Neural progenitor cell (in vitro differentiated cells): ENCODE data around the gene GSTA1.

Source experiments
- EZH2 ChIP-seq: fragments of 200-600 bp; sonication (generic); IDR thresholded peaks from 2 replicates; pipeline ENCODE4 v1.6.1; 2017; ENCODE audit warnings: antibody characterized with exemption, mild to moderate bottlenecking, moderate library complexity
- EZH2phosphoT487 ChIP-seq: fragments of 200-600 bp; sonication (generic); IDR thresholded peaks from 2 replicates; pipeline ENCODE4 v1.6.1; 2017; ENCODE audit warnings: antibody characterized with exemption
- TF ChIP-seq, protein P1 (sequence below): fragments of 200-600 bp; sonication (generic); IDR thresholded peaks from 2 replicates; pipeline ENCODE4 v1.5.1; 2017; ENCODE audit warnings: antibody characterized with exemption, mild to moderate bottlenecking

DNA sequence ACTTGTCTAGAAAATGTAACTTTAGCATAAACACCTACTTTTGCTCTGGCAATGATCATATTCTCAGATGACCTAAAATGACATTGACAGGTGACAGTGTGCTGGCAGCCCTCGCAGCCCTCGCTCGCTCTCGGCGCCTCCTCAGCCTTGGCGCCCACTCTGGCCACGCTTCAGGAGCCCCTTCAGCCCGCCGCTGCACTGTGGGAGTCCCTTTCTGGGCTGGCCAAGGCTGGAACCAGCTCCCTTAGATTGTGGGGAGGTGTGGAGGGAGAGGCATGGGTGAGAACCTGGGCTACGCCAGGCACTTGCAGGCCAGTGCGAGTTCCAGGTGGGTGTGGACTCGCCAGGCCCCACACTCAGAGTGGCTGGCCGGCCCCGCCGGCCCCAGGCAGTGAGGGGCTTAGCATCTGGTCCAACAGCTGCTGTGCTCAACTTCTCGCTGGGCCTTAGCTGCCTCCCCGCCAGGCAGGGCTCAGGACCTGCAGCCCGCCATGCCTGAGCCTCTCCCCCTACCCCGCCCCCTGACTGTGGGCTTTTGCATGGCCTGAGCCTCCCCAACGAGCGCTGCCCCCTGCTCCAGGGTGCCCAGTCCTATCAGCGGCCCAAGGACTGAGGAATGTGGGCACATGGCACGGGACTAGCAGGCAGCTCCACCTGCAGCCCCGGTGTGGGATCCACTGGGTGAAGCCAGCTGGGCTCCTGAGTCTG, 17.2 kb downstream of the GSTA1 start:
- TF ChIP-seq, protein P1, sequence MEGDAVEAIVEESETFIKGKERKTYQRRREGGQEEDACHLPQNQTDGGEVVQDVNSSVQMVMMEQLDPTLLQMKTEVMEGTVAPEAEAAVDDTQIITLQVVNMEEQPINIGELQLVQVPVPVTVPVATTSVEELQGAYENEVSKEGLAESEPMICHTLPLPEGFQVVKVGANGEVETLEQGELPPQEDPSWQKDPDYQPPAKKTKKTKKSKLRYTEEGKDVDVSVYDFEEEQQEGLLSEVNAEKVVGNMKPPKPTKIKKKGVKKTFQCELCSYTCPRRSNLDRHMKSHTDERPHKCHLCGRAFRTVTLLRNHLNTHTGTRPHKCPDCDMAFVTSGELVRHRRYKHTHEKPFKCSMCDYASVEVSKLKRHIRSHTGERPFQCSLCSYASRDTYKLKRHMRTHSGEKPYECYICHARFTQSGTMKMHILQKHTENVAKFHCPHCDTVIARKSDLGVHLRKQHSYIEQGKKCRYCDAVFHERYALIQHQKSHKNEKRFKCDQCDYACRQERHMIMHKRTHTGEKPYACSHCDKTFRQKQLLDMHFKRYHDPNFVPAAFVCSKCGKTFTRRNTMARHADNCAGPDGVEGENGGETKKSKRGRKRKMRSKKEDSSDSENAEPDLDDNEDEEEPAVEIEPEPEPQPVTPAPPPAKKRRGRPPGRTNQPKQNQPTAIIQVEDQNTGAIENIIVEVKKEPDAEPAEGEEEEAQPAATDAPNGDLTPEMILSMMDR: no peak
- TF ChIP-seq EZH2: no peak
- TF ChIP-seq EZH2phosphoT487: no peak
